Endothelial cell of umbilical vein (primary cell): ENCODE results near the gene PKP4. TPM values are rescaled to one million over a fixed set of nuclear protein-coding genes. Genes with fewer than 3 reads are reported as not detected.

Experiments used
- BruUV-seq: library from RNA; stranded (reverse); fragments of 400-500 nt; replicated peaks from 2 replicates; lab custom pipeline; 2021; lab: Mats Ljungman, UMichigan
- CTCF ChIA-PET: fragments of 300-600, 350-600 bp; sonication (Branson Sonifier 250); formaldehyde crosslinking; loops from one replicate; lab custom pipeline; 2021; ENCODE audit warnings: antibody characterized with exemption, inconsistent platforms; lab: Charles Lee
- POLR2A ChIA-PET: fragments of 300-600, 350-600 bp; sonication (Branson Sonifier 250); formaldehyde crosslinking; loops from one replicate; lab custom pipeline; 2021; ENCODE audit warnings: antibody characterized with exemption, inconsistent platforms; lab: Charles Lee
- DNase-seq: peaks from one replicate; pipeline ENCODE4 v3.0.0-alpha.2; 2011; ENCODE audit warnings: low read depth, low spot score
- FAIRE-seq: peaks from 2 replicates; lab custom pipeline; 2011; peaks lifted over from hg19 to GRCh38; lab: Jason Lieb, UNC
- H2AFZ ChIP-seq: 2 replicates; pipeline ENCODE4 v1.6.0; 2012; ENCODE audit warnings: low read depth, low read length, control low read depth, inconsistent platforms
- H3K27ac ChIP-seq: 2 replicates; pipeline ENCODE4 v1.5.1; 2011; ENCODE audit warnings: low read depth, mild to moderate bottlenecking, control low read depth, low read length, moderate library complexity; ENCODE audit not compliant: insufficient read depth
- H3K27me3 ChIP-seq, 2 experiments: 2 replicates each; pipeline versions ENCODE4 v1.6.0 to v1.6.1; 2011; ENCODE audit warnings: low read length in 2 of 2, mixed read lengths in 1 of 2; ENCODE audit not compliant: control insufficient read depth in 2 of 2, insufficient read depth in 2 of 2
- H3K36me3 ChIP-seq, 2 experiments: 2 replicates in 1 of 2; 3 replicates in 1 of 2; pipeline ENCODE4 v1.5.1; 2011; ENCODE audit warnings: low read length in 2 of 2, mild to moderate bottlenecking in 1 of 2, moderate library complexity in 1 of 2; ENCODE audit not compliant: control insufficient read depth in 2 of 2, insufficient read depth in 2 of 2; ENCODE audit errors: extremely low read depth in 1 of 2
- H3K4me1 ChIP-seq: 3 replicates; pipeline ENCODE4 v1.5.1; 2011; ENCODE audit warnings: mild to moderate bottlenecking, low read length; ENCODE audit not compliant: control insufficient read depth, insufficient read depth; ENCODE audit errors: extremely low read depth
- H3K4me2 ChIP-seq: 2 replicates; pipeline ENCODE4 v1.6.1; 2011; ENCODE audit warnings: low read length, control low read depth, mixed read lengths; ENCODE audit not compliant: insufficient read depth
- H3K4me3 ChIP-seq, 3 experiments: fragments of 200-600 bp in 1 of 3; sonication (generic), shearing (Covaris generic) in 1 of 3; replicated peaks in 1 of 3; 2 replicates each; pipeline ENCODE4 v1.5.1; 2011 to 2016; ENCODE audit warnings: control low read depth in 3 of 3, low read length in 3 of 3, mild to moderate bottlenecking in 2 of 3, inconsistent platforms in 1 of 3, low read depth in 1 of 3, moderate library complexity in 1 of 3; ENCODE audit not compliant: insufficient read depth in 1 of 3
- H3K79me2 ChIP-seq: 2 replicates; pipeline ENCODE4 v1.6.0; 2012; ENCODE audit warnings: low read length, inconsistent platforms; ENCODE audit not compliant: control insufficient read depth, insufficient read depth
- H3K9ac ChIP-seq: replicated peaks from 2 replicates; pipeline ENCODE3; 2011; ENCODE audit warnings: low read length, control low read depth; ENCODE audit not compliant: insufficient read depth; ENCODE audit errors: extremely low read depth
- H3K9me1 ChIP-seq: replicated peaks from 3 replicates; pipeline ENCODE4 v1.6.0; 2011; ENCODE audit warnings: mild to moderate bottlenecking, low read length; ENCODE audit not compliant: control insufficient read depth, insufficient read depth; ENCODE audit errors: extremely low read depth
- H3K9me3 ChIP-seq: replicated peaks from 2 replicates; pipeline ENCODE4 v1.5.1; 2012; ENCODE audit warnings: low read length, inconsistent platforms; ENCODE audit not compliant: control insufficient read depth, insufficient read depth
- H4K20me1 ChIP-seq: replicated peaks from 2 replicates; pipeline ENCODE3; 2011; ENCODE audit warnings: mild to moderate bottlenecking, low read length; ENCODE audit not compliant: control insufficient read depth, insufficient read depth; ENCODE audit errors: extremely low read depth
- CTCF ChIP-seq, 2 donors: IDR thresholded peaks; 1 replicate in 1 of 2; 2 replicates in 1 of 2; pipeline ENCODE4 v1.5.1; 2011; ENCODE audit warnings: low read length in 2 of 2, mild to moderate bottlenecking in 2 of 2, moderate library complexity in 2 of 2, control low read depth in 1 of 2, inconsistent platforms in 1 of 2, low read depth in 1 of 2; ENCODE audit not compliant: insufficient read depth in 1 of 2; ENCODE audit errors: extremely low read depth in 1 of 2
- EZH2 ChIP-seq: IDR thresholded peaks from 2 replicates; pipeline ENCODE4 v1.6.1; 2012; ENCODE audit warnings: borderline replicate concordance, low read depth, mild to moderate bottlenecking, moderate library complexity, low read length, inconsistent platforms; ENCODE audit not compliant: severe bottlenecking
- GATA2 ChIP-seq: IDR thresholded peaks from 2 replicates; pipeline ENCODE4 v1.7.0; 2011; ENCODE audit warnings: low read depth, mild to moderate bottlenecking, moderate library complexity, mixed read lengths, low read length; ENCODE audit not compliant: insufficient read length, insufficient read depth
- MAX ChIP-seq: IDR thresholded peaks from 2 replicates; pipeline ENCODE4 v1.6.1; 2011; ENCODE audit not compliant: insufficient read depth, insufficient read length
- MYC ChIP-seq: IDR thresholded peaks from one replicate; pipeline ENCODE4 v1.6.1; 2011; ENCODE audit warnings: mild to moderate bottlenecking, low read depth, low read length
- POLR2A ChIP-seq: IDR thresholded peaks from 2 replicates; pipeline ENCODE4 v1.6.1; 2012; ENCODE audit warnings: low read depth, mild to moderate bottlenecking, control low read depth, low read length
- dilution Hi-C: fragments of 300-500 bp; cut with MboI; formaldehyde crosslinking; loops from one replicate; pipeline ENCODE4 v1.15.0; 2019; ENCODE audit warnings: low sequenced_read_pairs; ENCODE audit not compliant: extremely low pct_ligation_motif_present
- intact Hi-C: fragments of 100-400 bp; cut with micrococcal nuclease; formaldehyde crosslinking; loops from one replicate; pipeline ENCODE4 v1.10.0; 2022
- polyA plus RNA-seq, 4 experiments: library from polyadenylated mRNA; depleted of rRNA in 3 of 4; stranded (reverse) in 3 of 4; unstranded in 1 of 4; fragments of >200 nt; gene quantifications; 2 replicates each; pipeline versions ENCODE4 v1.2.1 to v1.2.3, GENCODE V29; 2011 to 2012; ENCODE audit warnings: missing spikeins in 1 of 4
- total RNA-seq: library from RNA; stranded (reverse); gene quantifications from 2 replicates; pipeline ENCODE4 v1.2.3, GENCODE V29; 2021

PKP4 gene
- total and polyA plus RNA-seq, 2 donors (not counting 3 experiments of a cell fraction or from before 2014, with no cell fraction given) = 35.4 to 68.5 TPM

- Histone ChIP-seq H3K36me3 (no peaks in the 10 kb centered on the region), H3K79me2 (no peaks in the 10 kb centered on the region), H3K9me3 (no peaks in the 10 kb centered on the region), H3K27me3 (no peaks in the 10 kb centered on the region), H3K9ac (no peak overlapping the region), H4K20me1 (no peaks in the 10 kb centered on the region), H3K4me1 (peaks cover 5% of the 10 kb centered on the region), H3K4me2 (no peak overlapping the region), H3K4me3 (no peak overlapping the region), H2AFZ (no peak overlapping the region), H3K27ac (no peak overlapping the region), H3K9me1 (no peaks in the 10 kb centered on the region)
- ChIA-PET POLR2A (no interaction called here), CTCF (interaction anchor here (1.0 to 1.4 kb wide), 2 partner anchors 23 to 34 kb away, joined by 3 to 4 read pairs; no protein-coding TSS in a partner anchor)
- FAIRE-seq (no peak), DNase-seq (no peak)
- TF ChIP-seq EZH2 = no peak
- no peak for TF ChIP-seq MAX
- no peak for TF ChIP-seq CTCF (IDR thresholded peaks at IDR 0.05; ENCODE audit: extremely low read depth in 1 of 2, insufficient read depth in 1 of 2, low read depth in 1 of 2, low read length in 2 of 2)
- TF ChIP-seq GATA2 = no peak
- TF ChIP-seq POLR2A = no peak
- no peak for TF ChIP-seq MYC
- dilution Hi-C loops = no loop called here
- BruUV-seq = no TSS peak
- intact Hi-C loops = no loop called here
These were observed 266.6 kb downstream of the PKP4 start for GRCh38 chr2:158723181-158723838.
